GM12873 (cell line): Measurements from ENCODE around the gene MYORG.

Experiments used
- TF ChIP-seq, protein P1 (sequence below): IDR thresholded peaks from 2 replicates; pipeline ENCODE4 v1.5.1; 2012; ENCODE audit warnings: low read depth, mild to moderate bottlenecking, moderate library complexity, low read length, control low read depth; ENCODE audit not compliant: insufficient read depth; ENCODE audit errors: missing control alignments

Gene MYORG

DNA sequence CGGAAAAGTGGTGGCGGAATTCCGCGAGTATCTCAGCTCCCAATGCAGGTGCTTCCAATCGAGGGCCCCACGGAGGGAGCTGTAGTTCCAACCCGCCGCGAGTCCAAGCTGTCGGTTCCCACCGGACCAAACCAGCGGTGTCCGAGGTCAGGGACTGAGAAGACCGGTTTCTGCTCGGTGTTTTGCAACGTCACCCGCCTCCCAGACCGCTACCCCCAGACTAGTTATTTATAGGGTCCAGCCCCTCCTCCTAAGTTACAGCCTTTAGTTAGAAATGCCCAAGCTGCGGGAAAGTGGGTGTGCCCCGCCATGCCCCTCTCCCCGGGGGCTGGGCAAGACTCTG is 677 bp upstream of the MYORG start:
- TF ChIP-seq, protein P1, sequence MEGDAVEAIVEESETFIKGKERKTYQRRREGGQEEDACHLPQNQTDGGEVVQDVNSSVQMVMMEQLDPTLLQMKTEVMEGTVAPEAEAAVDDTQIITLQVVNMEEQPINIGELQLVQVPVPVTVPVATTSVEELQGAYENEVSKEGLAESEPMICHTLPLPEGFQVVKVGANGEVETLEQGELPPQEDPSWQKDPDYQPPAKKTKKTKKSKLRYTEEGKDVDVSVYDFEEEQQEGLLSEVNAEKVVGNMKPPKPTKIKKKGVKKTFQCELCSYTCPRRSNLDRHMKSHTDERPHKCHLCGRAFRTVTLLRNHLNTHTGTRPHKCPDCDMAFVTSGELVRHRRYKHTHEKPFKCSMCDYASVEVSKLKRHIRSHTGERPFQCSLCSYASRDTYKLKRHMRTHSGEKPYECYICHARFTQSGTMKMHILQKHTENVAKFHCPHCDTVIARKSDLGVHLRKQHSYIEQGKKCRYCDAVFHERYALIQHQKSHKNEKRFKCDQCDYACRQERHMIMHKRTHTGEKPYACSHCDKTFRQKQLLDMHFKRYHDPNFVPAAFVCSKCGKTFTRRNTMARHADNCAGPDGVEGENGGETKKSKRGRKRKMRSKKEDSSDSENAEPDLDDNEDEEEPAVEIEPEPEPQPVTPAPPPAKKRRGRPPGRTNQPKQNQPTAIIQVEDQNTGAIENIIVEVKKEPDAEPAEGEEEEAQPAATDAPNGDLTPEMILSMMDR = no peak

DNA sequence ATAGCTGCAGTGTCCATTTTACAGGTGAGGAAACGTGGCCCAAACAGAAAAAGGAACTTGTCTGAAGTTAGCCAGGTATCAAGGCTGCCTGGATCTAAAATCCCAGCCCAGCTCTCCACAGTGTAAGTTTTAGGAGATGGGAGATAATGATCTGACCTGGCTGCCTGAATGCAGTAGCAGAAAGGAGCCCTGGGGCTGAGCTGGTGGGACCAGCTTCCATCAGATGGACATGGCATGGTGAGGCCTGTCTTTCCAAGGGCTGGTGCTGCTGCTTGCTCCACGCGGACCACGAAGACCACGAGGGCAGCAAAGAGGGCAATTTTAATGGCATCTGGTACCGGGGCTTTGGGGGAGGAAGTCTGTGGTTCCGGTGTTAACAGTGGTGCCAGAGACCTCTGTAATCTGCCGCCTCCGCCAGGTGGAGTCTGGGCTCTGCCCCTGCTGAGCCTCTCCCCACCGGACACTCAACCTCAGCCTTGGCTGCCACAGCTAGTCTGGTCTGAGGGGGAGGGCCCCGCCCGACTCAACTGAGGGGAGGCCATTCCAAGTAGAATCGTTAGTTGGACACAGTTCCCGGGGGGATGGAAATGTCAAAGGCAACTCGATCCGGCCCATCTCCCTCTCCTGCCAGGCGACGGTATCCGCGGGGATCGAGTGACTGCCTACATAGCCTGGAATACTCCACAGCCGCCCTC is 650 bp downstream of the MYORG start:
- TF ChIP-seq, protein P1 = peak; percentile 48

- TF ChIP-seq, protein P1 = no peak
These were observed 1.7 kb downstream of the MYORG start for GRCh38 chr9:34374905-34375552.

DNA sequence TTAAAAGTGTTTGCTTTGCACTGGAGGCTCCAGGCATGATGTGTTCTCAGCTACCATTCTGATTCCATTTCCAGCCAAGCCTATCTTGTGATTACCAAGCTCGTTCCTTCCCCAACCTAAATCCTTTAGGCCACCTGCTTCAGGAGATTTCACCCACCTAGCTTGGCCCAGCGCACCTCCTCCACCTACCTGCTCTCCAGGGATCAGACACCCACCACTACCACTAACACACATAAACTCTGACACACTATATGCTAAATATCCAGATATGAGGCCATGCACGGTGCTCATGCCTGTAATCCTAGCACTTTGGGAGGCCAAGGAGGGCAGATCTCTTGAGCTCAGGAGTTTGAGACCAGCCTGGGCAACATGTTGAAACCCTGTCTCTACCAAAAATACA is 2.4 kb downstream of the MYORG start:
- TF ChIP-seq, protein P1 = no peak

GRCh38 chr9:34373749-34374148 is 2.9 kb downstream of the MYORG start:
- TF ChIP-seq, protein P1 = no peak

- TF ChIP-seq, protein P1 = no peak
These were observed 4.2 kb downstream of the MYORG start for GRCh38 chr9:34372467-34373011.

GRCh38 chr9:34371886-34372466 is 4.7 kb downstream of the MYORG start:
- TF ChIP-seq, protein P1 = no peak
